A549 (cell line): ENCODE data around the gene GPX7.

Experiments
- BHLHE40 ChIP-seq: IDR thresholded peaks from 2 replicates; pipeline ENCODE4 v1.6.1; 2012; ENCODE audit warnings: low read depth, low read length, inconsistent platforms
- CHD2 ChIP-seq: fragments of 150-350 bp; IDR thresholded peaks from 2 replicates; pipeline ENCODE4 v1.6.1; 2014; ENCODE audit warnings: low read length; ENCODE audit not compliant: partially characterized antibody
- EP300 ChIP-seq, 2 experiments: fragments of >200 bp; sonication (Bioruptor Twin); formaldehyde crosslinking; IDR thresholded peaks; 2 replicates in 1 of 2; 3 replicates in 1 of 2; pipeline ENCODE4 v1.6.1; 2016 to 2017
- KDM1A ChIP-seq: fragments of 200-600 bp; sonication (generic); IDR thresholded peaks from 2 replicates; pipeline ENCODE4 v1.6.1; 2016; ENCODE audit warnings: low read depth, mild to moderate bottlenecking
- MAFK ChIP-seq: fragments of 450-650 bp; IDR thresholded peaks from 2 replicates; pipeline ENCODE4 v1.6.1; 2014; ENCODE audit not compliant: partially characterized antibody
- MAZ ChIP-seq: fragments of 150-350 bp; IDR thresholded peaks from 2 replicates; pipeline ENCODE4 v1.6.1; 2014; ENCODE audit warnings: antibody characterized with exemption, low read depth, low read length, borderline replicate concordance
- MYC ChIP-seq: IDR thresholded peaks from 2 replicates; pipeline ENCODE4 v1.6.1; 2012; ENCODE audit warnings: mild to moderate bottlenecking, inconsistent platforms, low read length, improper control_type of control experiment, borderline replicate concordance
- POLR2AphosphoS2 ChIP-seq: conservative IDR thresholded peaks from 2 replicates; pipeline ENCODE4 v1.6.1; 2012; ENCODE audit warnings: low read length, improper control_type of control experiment, inconsistent platforms
- RAD21 ChIP-seq, 2 experiments: fragments of >200 bp in 1 of 2; sonication (Bioruptor Twin) in 1 of 2; formaldehyde crosslinking in 1 of 2; IDR thresholded peaks in 1 of 2; conservative IDR thresholded peaks in 1 of 2; 2 replicates in 1 of 2; 3 replicates in 1 of 2; pipeline ENCODE4 v1.6.1; 2012 to 2018; ENCODE audit warnings: inconsistent platforms in 1 of 2
- TF ChIP-seq, protein P1 (sequence below): fragments of 200-600 bp; sonication (generic); IDR thresholded peaks from 2 replicates; pipeline ENCODE4 v1.6.1; 2016; ENCODE audit warnings: antibody characterized with exemption, mild to moderate bottlenecking, moderate library complexity
- TF ChIP-seq, protein P2 (sequence below): fragments of >200 bp; sonication (Bioruptor Twin); formaldehyde crosslinking; IDR thresholded peaks from 3 replicates; pipeline ENCODE4 v1.5.1; 2016

DNA sequence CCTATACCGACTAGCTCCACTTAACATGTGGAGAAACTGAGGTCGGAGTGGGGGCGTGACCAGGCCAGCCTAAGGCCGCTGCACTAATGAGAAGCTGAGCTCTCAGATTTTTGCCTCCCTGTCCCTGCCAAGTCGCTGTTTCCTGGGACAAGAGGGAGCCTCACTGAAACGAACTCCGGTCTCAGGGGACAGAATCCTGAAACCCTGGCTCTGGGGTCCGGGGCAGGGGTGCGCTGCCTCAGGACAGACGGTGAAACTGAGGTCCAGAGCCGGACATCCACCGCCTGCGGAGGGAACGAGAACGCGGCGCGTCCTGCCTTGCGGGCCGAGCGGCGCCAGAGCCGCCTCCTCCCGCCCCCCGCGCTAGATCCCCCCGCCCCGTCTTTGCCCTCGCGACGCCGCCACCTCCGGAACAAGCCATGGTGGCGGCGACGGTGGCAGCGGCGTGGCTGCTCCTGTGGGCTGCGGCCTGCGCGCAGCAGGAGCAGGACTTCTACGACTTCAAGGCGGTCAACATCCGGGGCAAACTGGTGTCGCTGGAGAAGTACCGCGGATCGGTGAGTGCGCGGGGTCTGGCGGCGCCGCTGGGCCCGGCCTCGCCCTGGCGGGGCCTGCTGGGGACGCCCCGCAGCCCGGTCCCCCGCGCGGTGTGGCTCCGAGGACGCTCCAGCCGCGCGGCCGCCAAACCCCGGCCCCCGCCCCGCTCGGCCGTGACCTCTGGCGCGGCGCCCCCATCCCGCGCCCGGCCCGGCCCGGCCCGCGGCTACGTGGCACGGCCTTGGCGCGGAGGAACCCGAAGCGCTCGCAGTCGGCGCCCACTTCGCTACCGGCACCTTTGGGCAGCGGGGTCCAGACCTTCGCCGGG lies at the start of gene GPX7:
- TF ChIP-seq POLR2AphosphoS2, result no peak
- TF ChIP-seq, protein P1, sequence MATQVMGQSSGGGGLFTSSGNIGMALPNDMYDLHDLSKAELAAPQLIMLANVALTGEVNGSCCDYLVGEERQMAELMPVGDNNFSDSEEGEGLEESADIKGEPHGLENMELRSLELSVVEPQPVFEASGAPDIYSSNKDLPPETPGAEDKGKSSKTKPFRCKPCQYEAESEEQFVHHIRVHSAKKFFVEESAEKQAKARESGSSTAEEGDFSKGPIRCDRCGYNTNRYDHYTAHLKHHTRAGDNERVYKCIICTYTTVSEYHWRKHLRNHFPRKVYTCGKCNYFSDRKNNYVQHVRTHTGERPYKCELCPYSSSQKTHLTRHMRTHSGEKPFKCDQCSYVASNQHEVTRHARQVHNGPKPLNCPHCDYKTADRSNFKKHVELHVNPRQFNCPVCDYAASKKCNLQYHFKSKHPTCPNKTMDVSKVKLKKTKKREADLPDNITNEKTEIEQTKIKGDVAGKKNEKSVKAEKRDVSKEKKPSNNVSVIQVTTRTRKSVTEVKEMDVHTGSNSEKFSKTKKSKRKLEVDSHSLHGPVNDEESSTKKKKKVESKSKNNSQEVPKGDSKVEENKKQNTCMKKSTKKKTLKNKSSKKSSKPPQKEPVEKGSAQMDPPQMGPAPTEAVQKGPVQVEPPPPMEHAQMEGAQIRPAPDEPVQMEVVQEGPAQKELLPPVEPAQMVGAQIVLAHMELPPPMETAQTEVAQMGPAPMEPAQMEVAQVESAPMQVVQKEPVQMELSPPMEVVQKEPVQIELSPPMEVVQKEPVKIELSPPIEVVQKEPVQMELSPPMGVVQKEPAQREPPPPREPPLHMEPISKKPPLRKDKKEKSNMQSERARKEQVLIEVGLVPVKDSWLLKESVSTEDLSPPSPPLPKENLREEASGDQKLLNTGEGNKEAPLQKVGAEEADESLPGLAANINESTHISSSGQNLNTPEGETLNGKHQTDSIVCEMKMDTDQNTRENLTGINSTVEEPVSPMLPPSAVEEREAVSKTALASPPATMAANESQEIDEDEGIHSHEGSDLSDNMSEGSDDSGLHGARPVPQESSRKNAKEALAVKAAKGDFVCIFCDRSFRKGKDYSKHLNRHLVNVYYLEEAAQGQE, result no peak
- TF ChIP-seq, protein P2, sequence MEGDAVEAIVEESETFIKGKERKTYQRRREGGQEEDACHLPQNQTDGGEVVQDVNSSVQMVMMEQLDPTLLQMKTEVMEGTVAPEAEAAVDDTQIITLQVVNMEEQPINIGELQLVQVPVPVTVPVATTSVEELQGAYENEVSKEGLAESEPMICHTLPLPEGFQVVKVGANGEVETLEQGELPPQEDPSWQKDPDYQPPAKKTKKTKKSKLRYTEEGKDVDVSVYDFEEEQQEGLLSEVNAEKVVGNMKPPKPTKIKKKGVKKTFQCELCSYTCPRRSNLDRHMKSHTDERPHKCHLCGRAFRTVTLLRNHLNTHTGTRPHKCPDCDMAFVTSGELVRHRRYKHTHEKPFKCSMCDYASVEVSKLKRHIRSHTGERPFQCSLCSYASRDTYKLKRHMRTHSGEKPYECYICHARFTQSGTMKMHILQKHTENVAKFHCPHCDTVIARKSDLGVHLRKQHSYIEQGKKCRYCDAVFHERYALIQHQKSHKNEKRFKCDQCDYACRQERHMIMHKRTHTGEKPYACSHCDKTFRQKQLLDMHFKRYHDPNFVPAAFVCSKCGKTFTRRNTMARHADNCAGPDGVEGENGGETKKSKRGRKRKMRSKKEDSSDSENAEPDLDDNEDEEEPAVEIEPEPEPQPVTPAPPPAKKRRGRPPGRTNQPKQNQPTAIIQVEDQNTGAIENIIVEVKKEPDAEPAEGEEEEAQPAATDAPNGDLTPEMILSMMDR, result no peak
- no peak for TF ChIP-seq EP300 (IDR thresholded peaks at IDR 0.05)
- TF ChIP-seq MAFK, result no peak
- TF ChIP-seq MAZ, result no peak
- no peak for TF ChIP-seq KDM1A
- TF ChIP-seq CHD2, result no peak
- TF ChIP-seq BHLHE40, result no peak
- TF ChIP-seq MYC, result no peak
- no peak for TF ChIP-seq RAD21 (conservative IDR thresholded peaks at IDR 0.05 in 1 of 2, IDR thresholded peaks at IDR 0.05 in 1 of 2)
